HG02642 (cell line): ENCODE data around the gene TLN1.

Source experiments
- ATAC-seq: cut with Tn5 transposase; IDR thresholded peaks from one replicate; pipeline ENCODE4 v1.9.1; 2021; ENCODE audit warnings: mild to moderate bottlenecking; ENCODE audit not compliant: unreplicated experiment, poor library complexity

TLN1 gene, protein sequence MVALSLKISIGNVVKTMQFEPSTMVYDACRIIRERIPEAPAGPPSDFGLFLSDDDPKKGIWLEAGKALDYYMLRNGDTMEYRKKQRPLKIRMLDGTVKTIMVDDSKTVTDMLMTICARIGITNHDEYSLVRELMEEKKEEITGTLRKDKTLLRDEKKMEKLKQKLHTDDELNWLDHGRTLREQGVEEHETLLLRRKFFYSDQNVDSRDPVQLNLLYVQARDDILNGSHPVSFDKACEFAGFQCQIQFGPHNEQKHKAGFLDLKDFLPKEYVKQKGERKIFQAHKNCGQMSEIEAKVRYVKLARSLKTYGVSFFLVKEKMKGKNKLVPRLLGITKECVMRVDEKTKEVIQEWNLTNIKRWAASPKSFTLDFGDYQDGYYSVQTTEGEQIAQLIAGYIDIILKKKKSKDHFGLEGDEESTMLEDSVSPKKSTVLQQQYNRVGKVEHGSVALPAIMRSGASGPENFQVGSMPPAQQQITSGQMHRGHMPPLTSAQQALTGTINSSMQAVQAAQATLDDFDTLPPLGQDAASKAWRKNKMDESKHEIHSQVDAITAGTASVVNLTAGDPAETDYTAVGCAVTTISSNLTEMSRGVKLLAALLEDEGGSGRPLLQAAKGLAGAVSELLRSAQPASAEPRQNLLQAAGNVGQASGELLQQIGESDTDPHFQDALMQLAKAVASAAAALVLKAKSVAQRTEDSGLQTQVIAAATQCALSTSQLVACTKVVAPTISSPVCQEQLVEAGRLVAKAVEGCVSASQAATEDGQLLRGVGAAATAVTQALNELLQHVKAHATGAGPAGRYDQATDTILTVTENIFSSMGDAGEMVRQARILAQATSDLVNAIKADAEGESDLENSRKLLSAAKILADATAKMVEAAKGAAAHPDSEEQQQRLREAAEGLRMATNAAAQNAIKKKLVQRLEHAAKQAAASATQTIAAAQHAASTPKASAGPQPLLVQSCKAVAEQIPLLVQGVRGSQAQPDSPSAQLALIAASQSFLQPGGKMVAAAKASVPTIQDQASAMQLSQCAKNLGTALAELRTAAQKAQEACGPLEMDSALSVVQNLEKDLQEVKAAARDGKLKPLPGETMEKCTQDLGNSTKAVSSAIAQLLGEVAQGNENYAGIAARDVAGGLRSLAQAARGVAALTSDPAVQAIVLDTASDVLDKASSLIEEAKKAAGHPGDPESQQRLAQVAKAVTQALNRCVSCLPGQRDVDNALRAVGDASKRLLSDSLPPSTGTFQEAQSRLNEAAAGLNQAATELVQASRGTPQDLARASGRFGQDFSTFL (N-terminal part only)

DNA sequence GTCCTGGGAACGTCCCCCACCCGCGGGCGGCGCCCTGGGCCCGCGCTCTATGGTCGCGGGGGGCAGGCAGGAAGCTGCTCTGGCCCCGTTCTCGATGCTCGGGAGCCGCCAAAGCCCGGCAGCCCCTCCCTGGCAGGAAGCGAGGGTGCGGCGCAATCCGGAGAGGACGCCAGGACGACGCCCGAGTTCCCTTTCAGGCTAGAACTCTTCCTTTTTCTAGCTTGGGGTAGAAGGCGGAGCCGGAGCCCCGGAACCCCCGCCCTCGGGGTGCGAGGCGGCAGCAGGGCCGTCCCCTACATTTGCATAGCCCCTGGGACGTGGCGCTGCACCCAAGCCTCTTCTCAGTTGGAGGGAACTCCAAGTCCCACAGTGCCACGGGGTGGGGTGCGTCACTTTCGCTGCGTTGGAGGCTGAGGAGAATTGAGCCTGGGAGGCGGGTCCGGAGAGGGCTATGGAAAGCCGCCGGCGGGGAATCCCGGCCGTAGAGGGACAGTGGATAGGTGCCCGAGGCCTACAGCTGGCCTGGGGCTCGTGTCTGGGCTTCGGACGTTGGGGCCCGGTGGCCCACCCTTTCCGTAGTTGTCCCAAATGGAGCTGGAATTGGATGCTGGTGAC is at the start of gene TLN1, which contains the start of gene CREB3:
Gene TLN1 (minus strand): TSS at position 11 of the 615 bp plus-strand sequence. CDS start 6,501 bp downstream, outside the sequence.
Gene CREB3 (plus strand): TSS at position 482 of the 615 bp plus-strand sequence. CDS start 107 bp downstream, at position 589.
- ATAC-seq: peak; percentile 82

DNA sequence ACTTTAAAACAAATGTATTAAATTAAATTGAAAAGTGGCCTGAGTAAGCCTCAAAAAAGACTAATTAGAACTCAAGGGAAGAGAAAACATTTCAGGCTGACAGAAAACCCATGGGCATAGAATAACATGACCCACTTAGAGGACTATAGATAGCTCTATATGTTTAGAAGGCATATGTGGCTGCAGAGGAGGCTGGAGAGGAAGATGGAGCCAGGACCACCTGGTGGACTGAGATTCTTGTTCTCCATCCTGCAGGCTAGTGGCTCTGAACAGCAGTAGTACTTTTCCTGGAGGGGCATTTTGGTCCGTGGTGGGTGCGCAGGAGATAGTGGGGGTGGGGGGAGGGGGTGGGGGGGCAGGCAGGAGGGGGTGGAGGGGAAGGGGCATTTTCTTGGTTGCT is 49.1 kb upstream of the TLN1 start:
- no peak for ATAC-seq

DNA sequence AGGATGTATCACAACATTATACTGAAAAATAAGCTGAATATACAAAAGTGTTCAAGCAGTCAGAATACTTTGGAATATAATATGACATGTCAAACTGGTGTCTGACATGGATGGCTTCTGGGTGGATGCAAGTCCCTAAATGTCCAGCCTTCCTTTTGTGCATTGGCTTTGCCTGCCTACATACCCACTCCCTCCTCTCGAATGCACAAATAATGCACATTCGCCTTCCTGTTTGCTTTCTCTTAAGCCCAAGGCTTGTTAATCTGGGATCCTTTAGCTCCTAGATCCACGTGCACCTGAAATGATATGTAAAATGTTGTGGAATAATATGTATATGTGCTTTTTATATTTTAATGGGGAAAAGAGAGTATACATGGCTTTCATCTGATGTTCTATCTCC is 46.5 kb upstream of the TLN1 start:
- no peak for ATAC-seq

DNA sequence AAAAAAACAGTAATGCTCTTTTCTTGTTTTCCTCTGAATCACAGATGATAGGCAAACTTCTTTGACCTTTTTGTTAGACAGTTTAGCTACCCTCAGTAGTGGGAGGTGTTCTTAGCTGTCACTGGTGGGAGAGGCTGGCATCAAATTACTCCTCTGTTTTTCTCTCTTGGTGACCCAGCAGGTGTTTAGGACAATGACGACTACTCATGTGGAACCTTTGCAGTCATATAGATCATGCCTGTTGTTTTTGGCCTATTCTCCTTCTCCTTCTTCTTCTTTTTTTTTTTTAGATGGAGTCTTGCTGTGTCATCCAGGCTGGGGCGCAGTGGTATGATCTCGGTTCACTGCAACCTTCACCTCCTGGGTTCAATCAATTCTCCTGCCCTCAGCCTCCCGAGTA is 44.0 kb upstream of the TLN1 start:
- no peak for ATAC-seq

DNA sequence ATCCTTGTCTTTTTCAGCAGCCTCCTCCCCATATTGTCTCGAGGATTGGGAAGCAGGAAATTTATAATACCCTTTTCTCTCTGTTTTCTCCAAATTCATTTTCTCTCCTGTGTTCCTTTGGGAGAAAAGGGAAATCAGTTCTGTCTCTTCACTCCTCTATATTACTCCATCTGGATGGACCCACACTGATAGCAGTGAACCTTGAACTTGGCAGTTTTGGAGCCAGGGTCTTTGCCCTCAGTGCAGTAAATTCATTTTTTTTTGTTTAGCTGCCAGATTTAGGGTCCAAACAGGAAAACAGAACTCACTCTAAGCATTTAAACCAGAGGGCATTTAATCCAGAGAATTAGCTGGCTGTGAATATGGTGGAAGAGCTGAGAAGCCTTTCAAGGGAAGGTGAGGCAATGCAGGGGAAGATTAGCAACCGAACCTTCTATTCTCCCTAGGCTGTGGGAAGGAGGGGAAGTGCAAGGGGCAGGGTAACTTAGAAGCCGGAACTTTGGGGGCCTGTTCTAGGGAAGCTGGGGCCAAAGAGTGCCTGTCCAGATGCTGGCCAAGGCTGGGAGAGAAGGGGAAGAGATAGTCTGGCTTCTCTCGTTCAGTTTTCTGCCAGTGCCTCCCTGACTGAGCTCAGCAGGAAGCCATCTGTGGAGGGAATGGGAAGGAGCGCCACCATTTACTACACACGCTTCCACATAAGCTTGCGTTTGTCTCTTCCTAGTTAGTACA is 43.1 kb upstream of the TLN1 start:
- no peak for ATAC-seq

DNA sequence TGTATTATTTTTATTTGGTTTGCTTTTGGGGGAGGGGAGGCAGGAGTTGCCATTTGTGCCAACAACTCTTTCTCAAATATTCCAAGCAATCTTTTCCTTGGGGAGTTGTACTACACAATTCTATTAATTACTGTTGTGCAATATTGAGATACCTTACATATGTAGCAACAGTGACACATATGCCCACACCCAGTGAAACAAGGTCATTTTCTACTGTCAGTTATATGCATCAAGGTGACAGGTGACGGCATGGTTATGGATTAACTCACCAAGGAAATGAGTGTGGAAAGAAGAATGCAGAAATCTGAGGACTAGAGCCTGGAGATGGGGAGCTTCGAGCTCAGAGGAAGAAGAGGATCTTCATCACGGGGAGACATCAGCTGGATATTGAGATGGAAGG is 39.9 kb upstream of the TLN1 start:
- no peak for ATAC-seq

DNA sequence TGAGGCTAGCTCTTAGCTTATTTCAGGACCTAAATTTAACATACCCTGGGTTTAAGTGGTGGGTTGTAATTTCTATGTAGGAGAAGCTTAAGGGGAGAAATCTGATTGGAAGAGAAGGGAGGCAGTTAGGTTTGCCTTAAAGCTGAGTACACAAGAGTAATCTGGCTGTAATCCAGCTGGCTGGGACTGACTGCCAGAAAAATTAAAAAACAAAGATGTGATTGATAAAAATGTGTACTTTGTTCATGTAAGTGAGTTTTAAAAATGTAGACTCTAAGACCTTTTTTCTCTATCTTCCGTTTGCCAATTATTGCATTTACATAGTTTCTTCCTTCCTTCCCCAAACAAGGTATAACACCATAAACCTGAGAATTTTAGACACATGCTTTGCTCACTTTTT is 39.5 kb upstream of the TLN1 start:
- ATAC-seq: no peak

DNA sequence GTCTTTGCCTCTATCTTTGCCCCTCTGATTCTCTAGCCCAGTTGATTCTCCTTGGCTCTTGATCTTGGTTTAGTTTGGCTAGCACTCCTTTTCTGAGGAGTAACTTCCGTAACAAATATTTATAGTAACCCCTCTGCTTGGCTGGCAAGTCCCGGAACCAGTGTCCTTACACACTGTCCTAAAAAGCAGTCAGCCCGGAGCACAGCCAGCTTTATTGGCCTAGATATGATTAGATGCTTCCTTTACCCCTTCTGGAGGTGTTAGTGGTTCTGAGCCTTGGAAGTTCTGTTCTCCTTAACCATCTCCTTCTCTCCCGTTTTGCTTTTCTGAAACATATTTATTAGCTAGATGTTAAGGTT is 39.1 kb upstream of the TLN1 start:
- ATAC-seq: no peak

DNA sequence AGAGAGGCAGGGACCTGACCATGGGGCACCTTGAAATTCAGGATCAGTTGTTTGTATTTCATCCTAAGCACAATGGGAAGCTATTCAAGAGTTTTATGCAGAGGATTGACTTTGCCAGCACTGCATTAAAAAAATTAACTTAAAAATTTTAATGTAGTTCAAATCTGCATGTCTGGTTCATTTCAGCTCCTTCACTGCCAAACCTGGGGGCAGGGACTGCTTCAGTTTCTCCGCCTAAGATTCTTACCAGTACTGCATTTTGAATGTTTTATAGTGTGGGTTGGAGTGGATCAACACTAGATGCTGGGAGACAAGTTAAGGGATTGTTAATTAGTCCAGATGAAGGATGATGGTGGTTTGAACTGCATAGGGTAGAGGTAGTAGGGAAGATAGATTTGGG is 37.8 kb upstream of the TLN1 start:
- no peak for ATAC-seq

DNA sequence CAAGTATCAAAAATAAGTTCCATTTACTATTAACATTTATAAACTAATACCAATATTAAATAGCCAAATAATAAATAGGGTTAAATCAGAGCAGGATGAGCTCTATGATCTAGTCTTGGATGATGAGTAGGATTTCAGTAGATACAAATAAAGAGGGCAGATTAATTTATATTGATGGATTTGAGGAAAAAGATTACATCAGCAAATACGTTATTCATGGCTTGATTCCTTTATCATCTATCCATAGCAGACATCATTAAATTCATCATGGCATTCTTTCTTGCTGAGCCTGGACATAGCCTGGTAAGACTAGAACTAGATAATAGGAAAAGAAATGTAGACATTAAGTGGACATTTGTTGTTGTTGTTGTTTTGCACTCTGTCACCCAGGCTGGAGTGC is 35.5 kb upstream of the TLN1 start:
- no peak for ATAC-seq

DNA sequence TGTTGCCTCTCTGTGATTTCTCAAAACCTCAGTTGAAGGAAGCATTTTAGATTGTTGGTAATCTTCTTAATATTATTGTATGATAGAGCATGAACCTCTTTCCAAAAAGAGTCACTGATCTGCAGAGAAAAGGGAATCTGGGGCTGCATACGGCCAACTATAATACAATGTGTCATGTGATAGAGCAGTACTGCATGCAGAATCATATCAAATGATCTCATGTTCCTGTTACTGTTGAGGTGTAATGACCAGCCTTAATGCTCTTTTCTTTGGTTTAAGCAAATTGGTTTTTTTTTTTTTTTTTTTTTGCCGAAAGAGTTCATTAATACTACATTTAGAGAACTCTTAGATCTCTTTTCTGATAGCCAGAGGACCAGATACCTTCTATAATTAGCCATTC is 35.0 kb upstream of the TLN1 start:
- ATAC-seq: no peak

DNA sequence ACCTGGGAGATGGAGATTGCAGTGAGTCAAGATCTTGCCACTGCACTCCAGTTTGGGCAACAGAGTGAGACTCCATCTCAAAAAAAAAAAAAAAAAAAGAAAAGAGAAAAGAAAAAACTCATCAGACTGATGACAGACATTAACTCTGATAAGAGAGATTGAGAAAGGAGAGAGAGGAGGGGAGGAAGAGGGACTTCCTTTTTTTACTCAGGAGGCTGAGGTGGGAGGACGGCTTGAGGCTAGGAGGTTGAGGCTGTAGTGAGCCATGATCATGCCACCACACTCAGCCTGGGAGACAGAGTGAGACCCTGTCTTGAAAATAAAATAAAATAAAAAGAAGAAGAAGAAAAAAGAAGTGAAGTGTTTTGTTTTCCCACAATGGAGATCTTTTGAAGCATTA is 31.8 kb upstream of the TLN1 start:
- ATAC-seq: no peak

DNA sequence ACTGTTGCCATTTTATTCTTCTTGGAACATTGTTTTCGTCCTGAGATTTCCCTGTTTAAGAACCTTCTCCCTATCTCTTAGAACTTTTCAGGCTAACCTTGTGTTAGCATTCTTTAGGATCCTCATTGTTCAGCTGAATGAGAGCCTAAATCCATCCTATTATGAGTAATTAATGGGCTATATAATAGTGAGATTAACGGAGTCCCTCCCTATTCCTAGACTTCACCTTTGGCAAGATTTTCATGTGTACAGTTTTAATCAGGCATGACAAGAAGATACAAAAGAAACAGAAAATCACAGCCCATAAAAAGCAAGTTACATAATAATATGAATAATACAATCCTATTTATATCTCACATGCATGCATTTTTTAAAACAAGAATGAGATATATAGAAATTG is 31.2 kb upstream of the TLN1 start:
- ATAC-seq: no peak

DNA sequence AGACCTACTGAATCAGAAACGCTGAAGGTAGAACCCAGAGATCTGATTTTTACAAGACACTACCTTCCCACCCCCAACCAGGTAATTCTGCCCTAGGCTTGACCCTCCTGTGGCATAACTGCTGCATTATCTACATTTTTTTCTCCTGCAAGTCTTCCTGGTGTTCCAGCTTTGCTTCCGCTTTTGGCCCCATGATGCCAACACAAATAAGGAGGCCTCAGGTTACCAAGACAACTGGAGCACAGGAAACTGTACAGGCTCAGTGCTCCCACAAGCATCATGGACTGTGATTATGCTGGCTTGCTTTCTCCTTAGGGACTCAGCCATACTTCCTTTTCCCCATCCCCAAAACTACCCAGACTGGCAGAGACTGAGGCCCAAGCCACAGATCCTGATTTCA is 28.7 kb upstream of the TLN1 start:
- no peak for ATAC-seq

DNA sequence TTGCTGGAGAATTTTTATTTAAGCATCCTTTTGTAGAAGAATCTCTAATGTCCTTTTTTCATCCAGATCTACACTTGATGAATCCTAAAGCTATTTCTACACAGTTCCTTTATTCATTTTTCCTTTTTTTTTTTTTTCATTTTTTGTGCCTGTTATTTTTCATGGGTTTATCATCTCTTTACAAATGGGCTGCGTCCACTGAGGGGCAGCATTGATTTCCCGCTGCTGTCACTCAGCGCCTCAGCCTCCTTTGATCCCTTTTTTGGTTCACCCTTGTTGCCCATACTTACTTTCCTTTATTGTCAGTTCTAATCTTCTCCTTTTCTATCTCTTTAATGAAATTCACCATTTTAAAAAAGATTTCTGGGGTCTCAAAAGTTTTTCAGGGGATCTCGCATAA is 27.8 kb upstream of the TLN1 start:
- no peak for ATAC-seq

DNA sequence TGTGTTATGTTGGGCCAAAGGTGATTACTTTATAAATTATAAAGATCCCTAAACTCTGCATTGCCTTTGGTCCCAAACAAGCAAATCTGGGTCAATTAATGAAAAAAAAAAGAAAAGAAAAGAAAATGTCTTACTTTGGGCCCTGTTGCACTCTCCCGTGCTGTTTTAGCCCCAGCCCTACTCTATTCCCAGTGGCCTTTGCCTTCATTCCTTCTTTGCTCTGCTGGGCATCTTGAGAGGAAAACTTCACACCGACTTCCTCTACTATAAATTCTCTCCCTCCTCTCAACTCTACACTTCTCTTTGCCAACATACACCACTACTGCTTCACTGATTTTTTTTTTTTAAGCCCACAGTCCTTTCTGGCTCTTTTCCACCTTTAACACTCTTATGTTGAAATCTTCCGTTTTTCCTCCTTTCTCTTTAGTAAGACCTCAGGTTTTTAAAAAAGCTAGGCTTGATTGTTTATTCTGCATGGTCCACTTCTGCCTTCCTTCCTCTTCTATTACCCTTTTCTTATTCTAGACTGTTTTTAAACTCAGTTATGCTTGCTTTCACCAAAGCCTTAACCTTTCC is 26.6 kb upstream of the TLN1 start:
- no peak for ATAC-seq

DNA sequence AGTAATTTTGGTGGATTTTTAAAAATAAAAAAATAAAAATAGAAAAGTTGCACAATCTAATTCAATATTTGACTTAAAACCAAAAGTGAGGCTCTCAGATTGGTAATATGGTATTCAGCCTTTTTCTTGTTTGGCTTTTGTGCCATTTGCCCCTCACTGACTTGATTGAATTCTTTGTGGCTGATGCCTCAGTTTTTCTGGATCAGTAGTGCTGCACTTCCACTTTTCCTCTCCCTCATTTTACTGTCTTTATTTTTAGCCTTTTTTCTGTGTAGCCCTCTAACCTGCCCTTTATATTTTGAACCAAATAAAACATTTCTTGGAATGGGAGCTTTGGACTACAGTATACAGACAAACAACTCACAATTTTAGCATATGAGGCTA is 25.9 kb upstream of the TLN1 start:
- no peak for ATAC-seq

DNA sequence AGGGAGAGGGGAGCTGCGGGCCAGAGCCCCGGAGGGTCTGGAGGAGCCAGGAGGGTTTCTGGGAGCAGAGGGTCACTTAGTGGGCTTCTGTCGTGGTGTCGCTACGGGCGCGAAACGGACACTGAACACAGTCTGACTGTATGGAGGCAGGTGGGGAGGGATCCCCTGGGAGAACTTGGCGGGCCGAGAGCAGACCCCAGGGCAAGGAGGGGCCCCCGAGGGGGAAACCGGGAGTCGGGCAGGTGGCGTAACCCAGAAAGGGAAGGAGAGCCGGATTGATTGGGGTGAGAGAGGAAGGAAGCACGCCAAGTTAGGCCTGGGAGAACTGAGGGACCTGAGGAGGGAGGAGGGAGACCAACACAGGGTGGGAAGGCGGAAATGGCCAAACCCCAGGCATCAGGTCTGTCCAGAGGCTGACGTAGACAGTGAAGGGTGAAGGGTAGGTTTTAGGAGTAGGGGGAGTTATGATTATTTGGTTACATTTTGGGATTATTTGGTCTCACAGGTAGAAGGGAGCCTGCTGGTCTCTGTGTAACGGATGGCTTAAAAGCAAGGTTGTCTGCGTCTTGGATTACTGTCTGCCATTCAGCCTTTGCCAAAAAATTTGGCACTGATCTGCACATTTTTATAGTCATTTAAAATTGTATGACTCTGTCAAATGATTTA is 25.4 kb upstream of the TLN1 start:
- peak; percentile 45 for ATAC-seq
